Activated T-cell treated with anti-CD3 and anti-CD28 coated beads for 48 hours (primary cell): ENCODE data around the gene FHL2.
"Not testable (repeated sequence)": the region's sequence is repeated elsewhere in the genome, so short reads cannot be mapped to it uniquely, and the experiment has no call there.

ENCODE experiments used
- DNase-seq: peaks from one replicate; pipeline ENCODE4 v3.0.0-alpha.2; 2020; ENCODE audit warnings: low read depth

FHL2 gene

DNA sequence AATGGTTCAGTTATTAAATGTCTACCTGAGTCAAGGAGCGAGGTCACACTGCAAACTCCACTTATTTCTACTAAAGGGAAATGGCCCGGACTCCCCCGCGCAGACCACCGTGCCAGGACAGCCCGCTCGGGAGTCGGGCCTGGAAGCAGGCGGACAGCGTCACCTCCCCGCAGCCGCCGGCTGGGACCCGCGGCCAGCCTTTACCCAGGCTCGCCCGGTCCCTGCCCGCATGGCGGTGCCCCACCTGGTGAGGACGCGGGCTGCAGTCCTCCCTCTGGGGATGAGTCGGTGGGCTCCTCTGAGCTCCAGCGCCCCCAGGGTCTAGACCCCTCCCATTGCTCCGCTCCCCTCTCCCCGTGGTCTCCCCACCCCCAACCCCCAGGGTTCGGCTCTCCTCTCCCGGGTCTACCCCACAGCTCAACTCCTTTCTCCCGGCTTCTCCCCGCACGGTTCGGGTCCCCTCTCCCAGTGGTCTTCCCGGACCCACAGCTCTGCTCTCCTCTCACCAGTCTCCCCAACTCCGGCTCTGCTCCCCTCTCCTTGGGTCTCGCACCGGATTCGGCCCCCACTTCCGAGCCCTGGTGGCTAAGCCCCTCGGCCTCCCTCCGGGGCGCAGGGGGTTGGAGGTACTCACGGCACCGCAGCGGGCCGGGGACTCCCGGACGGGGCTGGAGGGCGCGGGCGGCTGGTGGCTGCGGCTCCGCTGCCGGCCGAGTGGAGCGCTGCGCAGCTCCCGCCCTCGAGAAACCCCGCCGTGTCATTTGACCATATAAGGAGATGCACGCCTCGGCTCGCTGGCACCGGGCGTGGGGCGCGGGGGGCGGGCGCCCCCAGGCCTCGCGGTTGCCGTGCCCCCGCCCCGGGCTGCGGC lies at the start of gene FHL2:
TSS of gene FHL2 (minus strand) at position 716 of the 871 bp plus-strand sequence. CDS start 12,535 bp downstream, outside the sequence.
- DNase-seq, result peak; percentile 73

DNA sequence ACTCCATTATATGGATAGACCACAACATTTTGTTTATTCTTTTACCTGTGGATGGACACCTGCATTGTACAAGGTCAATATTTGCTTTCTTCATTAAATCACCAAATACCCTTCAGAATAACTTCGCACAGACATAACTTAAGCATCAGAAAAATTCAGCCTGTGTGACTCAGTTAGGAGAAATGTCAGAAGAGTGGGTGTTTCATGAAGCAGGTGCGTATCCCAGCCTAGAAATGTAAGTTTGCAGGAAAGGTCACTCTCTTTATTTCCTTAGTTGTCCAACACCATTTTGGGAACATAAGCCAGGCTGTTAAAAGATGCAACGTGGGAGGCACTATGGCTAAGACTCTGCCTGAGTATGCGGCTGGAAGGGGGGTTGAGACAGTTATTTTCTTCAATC lies 48.6 kb upstream of the FHL2 start:
- no peak for DNase-seq

GRCh38 chr2:105446501-105446900 lies 47.6 kb upstream of the FHL2 start:
- no peak for DNase-seq

- no peak for DNase-seq
Observed at GRCh38 chr2:105445976-105446375, 47.1 kb upstream of the FHL2 start.

- DNase-seq, result no peak
Observed at GRCh38 chr2:105445498-105445897, 46.6 kb upstream of the FHL2 start.

DNA sequence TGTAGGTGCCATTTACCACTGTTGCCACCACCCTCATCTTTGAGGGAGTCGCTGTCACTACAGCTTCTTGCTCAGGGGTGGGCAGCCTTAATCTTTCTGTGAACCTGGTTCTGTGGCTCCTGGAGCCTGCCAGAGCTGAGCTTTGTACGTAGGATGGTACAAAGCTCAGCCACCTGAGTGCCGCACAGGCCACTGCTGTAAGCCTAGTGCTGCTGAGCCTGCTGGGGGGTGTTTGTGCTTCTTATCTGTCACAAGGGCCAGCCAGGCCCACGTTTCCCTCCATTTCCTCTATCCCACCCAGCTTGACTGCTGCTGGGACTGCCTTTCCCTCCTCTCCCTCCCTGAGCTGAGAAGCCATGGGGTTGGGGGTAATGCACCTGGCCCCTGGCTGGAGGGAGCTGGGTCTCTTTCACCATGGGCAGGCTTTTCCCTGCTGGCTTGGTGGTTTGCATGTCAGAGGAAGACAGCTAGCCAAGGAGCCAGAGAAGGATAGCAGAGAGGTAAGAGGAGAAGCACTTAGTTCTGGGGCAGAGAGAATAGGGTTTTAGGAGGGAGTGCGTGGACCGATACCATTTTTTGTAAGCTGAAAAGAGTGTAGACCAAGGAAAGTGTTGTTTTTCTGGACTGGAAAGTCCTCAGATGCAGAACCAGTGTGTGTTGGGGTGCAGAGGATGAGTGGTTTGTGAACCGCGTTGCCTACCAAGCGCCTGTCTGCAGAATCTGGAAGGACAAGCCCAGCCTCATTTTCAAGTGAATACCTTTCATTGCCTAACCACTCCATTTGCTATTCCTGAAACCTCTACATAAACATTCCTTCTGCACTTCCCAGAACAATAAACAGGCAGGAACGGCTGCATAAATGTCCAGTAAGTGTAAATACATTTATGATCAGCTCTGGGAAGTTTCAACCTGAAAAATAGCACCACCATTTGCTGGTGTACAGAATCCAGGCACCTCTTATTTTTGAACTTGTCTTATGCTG lies 45.1 kb upstream of the FHL2 start:
- DNase-seq, result no peak

DNA sequence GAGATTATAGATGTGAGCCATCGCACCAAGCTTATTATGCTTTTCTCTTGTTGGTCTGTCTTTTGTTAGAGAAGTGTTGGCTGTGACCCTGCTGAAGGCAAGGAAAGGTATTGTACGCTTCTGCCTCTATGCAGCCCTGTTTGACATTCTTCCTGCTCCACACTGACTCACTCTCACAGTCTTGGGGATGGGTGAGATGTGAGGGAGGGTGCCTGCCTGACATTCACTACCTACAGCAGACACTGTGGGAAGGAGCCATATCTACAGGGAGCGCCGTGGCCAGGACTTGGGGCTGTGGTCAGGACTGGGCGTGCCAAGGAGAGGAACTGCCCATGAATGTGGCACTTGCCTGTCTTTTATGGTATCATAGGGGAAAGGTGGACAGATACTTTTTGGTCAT lies 43.9 kb upstream of the FHL2 start:
- no peak for DNase-seq

GRCh38 chr2:105442056-105442455 lies 43.2 kb upstream of the FHL2 start:
- DNase-seq, result no peak

- DNase-seq, result no peak
Observed at GRCh38 chr2:105439141-105439540, 40.3 kb upstream of the FHL2 start.

DNA sequence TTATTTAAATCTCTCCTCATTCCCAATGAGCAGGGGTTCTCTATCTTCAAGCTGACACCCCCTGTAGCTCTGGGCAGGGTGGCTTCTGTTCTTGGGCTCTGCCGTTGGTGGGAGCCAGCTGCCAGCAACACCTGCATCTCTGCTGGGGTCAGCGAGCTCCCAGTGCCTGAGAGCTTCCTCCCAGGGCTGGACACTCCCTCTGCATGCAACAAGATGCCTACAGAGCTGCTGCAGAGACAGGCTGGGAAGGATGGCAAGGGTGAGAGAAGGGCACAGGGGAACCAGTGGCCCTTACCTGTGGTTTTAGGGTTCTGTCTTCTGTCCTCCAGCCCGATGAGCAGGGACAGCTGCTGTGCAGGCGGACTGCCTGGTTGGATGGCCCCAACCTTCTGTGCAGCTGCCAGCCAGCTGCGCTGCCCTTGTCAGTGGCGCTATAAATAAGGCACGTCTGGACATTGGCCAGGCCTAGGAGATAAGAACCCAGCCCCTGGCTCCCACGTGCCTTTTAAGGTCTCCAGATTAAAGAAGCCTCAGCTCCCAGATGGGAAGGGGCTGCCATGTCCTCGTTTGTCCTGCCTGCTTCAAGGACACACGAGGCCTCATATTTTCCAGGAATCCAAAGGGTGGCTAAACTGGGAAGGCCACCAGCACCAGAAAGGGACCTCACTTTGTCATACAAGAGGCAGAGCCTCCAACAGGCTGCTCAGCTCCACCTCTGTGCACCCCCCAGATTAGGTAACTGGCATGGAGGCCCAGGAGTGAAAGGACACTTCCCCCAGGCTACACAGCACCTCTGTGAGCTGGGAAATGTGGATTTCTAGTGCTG lies 39.5 kb upstream of the FHL2 start:
- DNase-seq, result no peak

GRCh38 chr2:105437708-105438103 lies 38.9 kb upstream of the FHL2 start:
- DNase-seq, result no peak

DNA sequence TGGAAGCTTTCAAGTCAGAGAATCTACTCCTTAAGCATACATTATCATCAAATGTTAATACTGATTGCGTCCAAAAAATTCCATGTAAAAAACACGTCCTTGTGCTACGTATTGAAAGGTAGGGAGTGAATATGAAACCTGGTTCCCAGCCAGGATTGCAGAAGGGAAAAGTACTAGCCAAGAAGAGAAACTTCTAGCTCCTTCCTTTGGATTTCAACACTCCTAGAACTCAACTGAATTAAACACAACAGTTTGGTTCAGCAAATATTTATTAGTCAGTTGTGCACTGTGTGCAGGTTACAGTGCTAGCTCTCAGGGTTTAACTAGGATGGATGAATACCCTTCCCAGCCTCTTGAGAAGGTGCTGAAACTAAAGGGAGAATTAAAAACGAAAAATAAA lies 33.9 kb upstream of the FHL2 start:
- no peak for DNase-seq

GRCh38 chr2:105432044-105432399 lies 33.2 kb upstream of the FHL2 start:
- no peak for DNase-seq

GRCh38 chr2:105431367-105432043 lies 32.7 kb upstream of the FHL2 start:
- no peak for DNase-seq

DNA sequence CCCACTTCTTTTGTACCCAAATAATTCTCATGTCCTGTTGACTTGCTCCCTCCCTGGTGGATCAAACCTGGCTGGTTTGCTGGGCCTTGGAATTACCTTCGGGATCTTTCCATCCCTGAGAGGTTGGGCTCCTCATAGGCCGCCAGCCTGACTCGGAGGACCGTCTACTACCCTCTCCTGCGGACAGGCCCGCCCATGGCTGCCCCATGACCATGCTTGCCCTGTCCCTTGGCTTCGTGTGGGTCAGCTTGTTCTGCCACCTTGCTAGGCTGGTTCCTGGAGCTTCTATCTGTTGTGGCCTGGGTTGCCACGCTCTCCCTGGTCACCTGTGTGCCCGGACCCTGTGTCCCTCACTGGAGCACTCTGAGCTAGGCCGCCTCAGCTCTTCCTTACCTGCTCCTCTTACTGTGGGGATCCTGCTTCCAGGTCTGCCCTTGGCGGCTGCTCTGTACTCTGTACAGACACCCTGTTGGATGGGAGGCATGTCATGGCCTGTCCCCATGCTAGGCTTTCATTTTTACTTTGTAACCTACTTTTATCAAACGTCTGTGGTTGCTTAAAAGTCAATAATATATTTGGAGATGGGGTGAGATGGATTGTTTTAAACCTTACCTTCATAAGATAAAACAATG lies 29.7 kb upstream of the FHL2 start:
- no peak for DNase-seq

DNA sequence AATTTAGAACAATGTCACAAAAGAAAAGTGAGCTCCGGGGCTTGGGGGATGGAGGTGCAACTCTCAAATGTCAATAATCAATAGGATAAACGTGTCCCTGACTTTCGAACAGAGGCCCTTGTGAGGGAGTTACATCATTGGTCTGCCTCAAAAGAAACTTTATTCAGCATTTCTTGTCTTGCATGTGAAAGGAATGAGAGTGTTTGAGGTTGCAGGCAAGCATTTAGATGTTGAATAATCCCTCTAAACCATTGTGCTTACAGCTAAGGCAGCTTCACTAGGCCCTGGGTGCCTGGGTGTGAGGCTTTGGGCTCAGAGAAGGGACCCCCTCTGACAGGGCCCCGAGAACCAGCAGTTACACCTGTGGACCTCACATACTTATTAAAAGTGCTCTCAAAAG lies 28.6 kb upstream of the FHL2 start:
- no peak for DNase-seq

DNA sequence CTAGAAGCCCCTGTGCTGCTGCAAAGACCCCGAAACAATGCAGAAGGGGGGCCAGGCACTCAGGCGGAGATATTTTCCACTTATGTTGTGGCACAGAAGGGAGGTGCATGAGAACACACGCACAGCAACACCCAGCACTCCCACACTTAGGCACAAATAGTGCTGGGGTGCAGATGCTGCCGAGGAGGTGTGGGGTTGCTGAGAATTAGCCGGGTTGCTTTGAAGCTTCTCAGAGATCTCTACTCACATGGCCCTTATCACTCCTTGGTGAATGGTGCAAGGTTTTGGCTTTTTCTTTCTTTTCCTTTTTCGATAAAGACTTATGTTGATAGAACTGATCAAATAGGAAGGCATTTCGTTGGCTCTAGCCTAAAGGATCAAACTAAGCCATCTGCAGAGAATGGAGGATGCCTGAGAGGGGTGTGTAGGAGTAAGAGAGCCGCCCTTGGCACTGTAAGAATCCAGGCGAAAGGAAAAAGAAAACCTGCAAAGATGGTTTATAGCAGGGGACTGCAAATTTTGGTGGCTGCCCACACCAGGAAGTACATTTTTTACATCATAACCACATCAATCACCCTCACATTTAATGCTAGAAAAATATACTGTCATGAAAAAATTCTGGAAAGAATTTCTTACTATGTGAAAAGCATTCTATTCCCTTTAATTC lies 27.9 kb upstream of the FHL2 start:
- no peak for DNase-seq

GRCh38 chr2:105425936-105426625 lies 27.2 kb upstream of the FHL2 start:
- DNase-seq, result no peak

GRCh38 chr2:105424836-105425235 lies 26.0 kb upstream of the FHL2 start:
- not testable (repeated sequence) for DNase-seq

GRCh38 chr2:105422801-105423200 lies 23.9 kb upstream of the FHL2 start:
- DNase-seq, result no peak
